Endodermal cell (in vitro differentiated cells): ENCODE data around the gene VPS33A. TPM values are rescaled to one million over a fixed set of nuclear protein-coding genes. Genes with fewer than 3 reads are reported as not detected.

ENCODE experiments used
- DNase-seq: peaks from one replicate; pipeline ENCODE4 v3.0.0-alpha.2; 2017
- H3K27ac ChIP-seq: 2 replicates; pipeline ENCODE4 v1.5.1; 2013; ENCODE audit warnings: mild to moderate bottlenecking, low read depth, low read length, moderate library complexity
- H3K27me3 ChIP-seq: 2 replicates; pipeline ENCODE4 v1.6.1; 2013; ENCODE audit warnings: mild to moderate bottlenecking, low read length, moderate library complexity; ENCODE audit not compliant: insufficient read depth, control insufficient read depth, poor library complexity, severe bottlenecking
- H3K36me3 ChIP-seq: 2 replicates; pipeline ENCODE4 v1.7.0; 2013; ENCODE audit warnings: mild to moderate bottlenecking, low read length, moderate library complexity; ENCODE audit not compliant: control insufficient read depth, insufficient read depth
- H3K4me1 ChIP-seq: one replicate; pipeline ENCODE4 v1.7.0; 2013; ENCODE audit warnings: low read length; ENCODE audit not compliant: control insufficient read depth, insufficient read depth
- H3K4me3 ChIP-seq: 2 replicates; pipeline ENCODE4 v1.5.1; 2013; ENCODE audit warnings: mild to moderate bottlenecking, low read length, moderate library complexity
- H3K9ac ChIP-seq: 2 replicates; pipeline ENCODE4 v1.6.1; 2013; ENCODE audit warnings: mild to moderate bottlenecking, low read length, moderate library complexity; ENCODE audit not compliant: poor library complexity, severe bottlenecking; ENCODE audit errors: extremely low read depth
- H3K9me3 ChIP-seq: 2 replicates; pipeline ENCODE4 v1.6.1; 2013; ENCODE audit warnings: mild to moderate bottlenecking, low read length, moderate library complexity; ENCODE audit not compliant: control insufficient read depth
- H3K27ac Mint-ChIP-seq: 2 replicates; pipeline ENCODE4 v1.8.0; 2020; ENCODE audit warnings: mixed read lengths
- H3K27me3 Mint-ChIP-seq: 2 replicates; pipeline ENCODE4 v1.8.0; 2021; ENCODE audit warnings: mild to moderate bottlenecking, mixed read lengths; ENCODE audit not compliant: insufficient read depth
- H3K36me3 Mint-ChIP-seq: 2 replicates; pipeline ENCODE4 v1.8.0; 2020; ENCODE audit warnings: low read depth, mixed read lengths
- H3K4me1 Mint-ChIP-seq: 2 replicates; pipeline ENCODE4 v1.8.0; 2020; ENCODE audit warnings: mixed read lengths
- H3K4me3 Mint-ChIP-seq: 2 replicates; pipeline ENCODE4 v1.8.0; 2020; ENCODE audit warnings: mild to moderate bottlenecking, moderate library complexity, mixed read lengths
- H3K9me3 Mint-ChIP-seq: 2 replicates; pipeline ENCODE4 v1.8.0; 2020; ENCODE audit warnings: mild to moderate bottlenecking, mixed read lengths
- WGBS, 2 experiments: methylation state at CpG; one replicate each; pipeline versions ENCODE4 v1.1.5 to v1.1.7; 2013; ENCODE audit warnings: missing lambda C conversion rate in 2 of 2, mixed read lengths in 1 of 2; ENCODE audit not compliant: insufficient coverage in 1 of 2, insufficient read length in 1 of 2; 5-methylcytosine and 5-hydroxymethylcytosine counted together
- total RNA-seq, 2 donors: library from RNA; stranded (reverse); fragmentation: NEBNext Ultra II Directional in 1 of 2; extraction: Animal tissue kit (Norgen Biotek cat#: 25700) in 1 of 2; gene quantifications; 2 replicates in 1 of 2; 3 replicates in 1 of 2; pipeline ENCODE4 v1.2.1, GENCODE V29; 2021
- TF ChIP-seq, protein P1 (sequence below): fragments of 200-600 bp; sonication (generic); conservative IDR thresholded peaks from 2 replicates; pipeline ENCODE4 v1.5.0; 2021; ENCODE audit warnings: antibody characterized with exemption, mild to moderate bottlenecking

Gene VPS33A
- total RNA-seq, 2 donors from 2014 or later: 50.6 to 52.8 TPM

DNA sequence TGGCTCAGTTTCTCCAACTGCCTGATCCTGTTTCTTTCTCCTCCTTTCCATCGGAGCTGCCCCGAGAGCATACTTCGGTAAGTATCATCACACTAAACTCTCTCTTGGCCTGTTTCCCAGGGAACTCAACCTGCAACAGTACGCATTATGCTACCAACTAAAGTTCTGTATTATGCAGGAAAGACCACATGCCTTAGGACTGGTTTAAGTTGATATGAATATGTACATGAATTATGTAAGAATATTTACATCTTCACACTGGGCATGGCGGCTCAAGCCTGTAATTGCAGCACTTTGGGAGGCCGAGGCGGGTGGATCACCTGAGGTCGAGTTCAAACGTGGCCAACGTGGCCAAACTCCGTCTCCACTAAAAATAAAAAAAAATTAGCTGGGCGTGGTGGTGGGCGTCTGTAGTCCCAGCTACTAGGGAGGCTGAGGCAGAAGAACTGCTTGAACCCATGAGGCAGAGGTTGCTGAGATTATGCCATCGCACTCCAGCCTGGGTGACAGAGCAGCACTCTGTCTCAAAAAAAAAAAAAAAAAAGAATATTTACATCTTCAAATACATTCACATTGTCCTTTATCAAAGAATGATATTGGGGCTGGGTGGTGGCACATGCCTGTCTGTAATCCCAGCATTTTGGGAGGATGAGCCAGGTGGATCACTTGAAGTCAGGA is 31.9 kb upstream of the VPS33A start:
- Mint-ChIP-seq H3K4me1 (no peaks in the 10 kb centered on the region), H3K27ac (no peak overlapping the region), H3K9me3 (no peaks in the 10 kb centered on the region), H3K36me3 (peaks cover 48% of the 10 kb centered on the region), H3K4me3 (no peak overlapping the region), H3K27me3 (no peaks in the 10 kb centered on the region)
- TF ChIP-seq, protein P1, sequence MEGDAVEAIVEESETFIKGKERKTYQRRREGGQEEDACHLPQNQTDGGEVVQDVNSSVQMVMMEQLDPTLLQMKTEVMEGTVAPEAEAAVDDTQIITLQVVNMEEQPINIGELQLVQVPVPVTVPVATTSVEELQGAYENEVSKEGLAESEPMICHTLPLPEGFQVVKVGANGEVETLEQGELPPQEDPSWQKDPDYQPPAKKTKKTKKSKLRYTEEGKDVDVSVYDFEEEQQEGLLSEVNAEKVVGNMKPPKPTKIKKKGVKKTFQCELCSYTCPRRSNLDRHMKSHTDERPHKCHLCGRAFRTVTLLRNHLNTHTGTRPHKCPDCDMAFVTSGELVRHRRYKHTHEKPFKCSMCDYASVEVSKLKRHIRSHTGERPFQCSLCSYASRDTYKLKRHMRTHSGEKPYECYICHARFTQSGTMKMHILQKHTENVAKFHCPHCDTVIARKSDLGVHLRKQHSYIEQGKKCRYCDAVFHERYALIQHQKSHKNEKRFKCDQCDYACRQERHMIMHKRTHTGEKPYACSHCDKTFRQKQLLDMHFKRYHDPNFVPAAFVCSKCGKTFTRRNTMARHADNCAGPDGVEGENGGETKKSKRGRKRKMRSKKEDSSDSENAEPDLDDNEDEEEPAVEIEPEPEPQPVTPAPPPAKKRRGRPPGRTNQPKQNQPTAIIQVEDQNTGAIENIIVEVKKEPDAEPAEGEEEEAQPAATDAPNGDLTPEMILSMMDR: no peak
- Histone ChIP-seq H3K27me3 (no peaks in the 10 kb centered on the region), H3K27ac (no peak overlapping the region), H3K9me3 (no peaks in the 10 kb centered on the region), H3K36me3 (peaks cover 42% of the 10 kb centered on the region), H3K4me3 (no peak overlapping the region), H3K9ac (no peak overlapping the region), H3K4me1 (no peaks in the 10 kb centered on the region)
- WGBS, 2 experiments: 87 to 96% methylated on average over 11 to 14 of the region's 14 CpGs
- DNase-seq: peak; percentile 27

DNA sequence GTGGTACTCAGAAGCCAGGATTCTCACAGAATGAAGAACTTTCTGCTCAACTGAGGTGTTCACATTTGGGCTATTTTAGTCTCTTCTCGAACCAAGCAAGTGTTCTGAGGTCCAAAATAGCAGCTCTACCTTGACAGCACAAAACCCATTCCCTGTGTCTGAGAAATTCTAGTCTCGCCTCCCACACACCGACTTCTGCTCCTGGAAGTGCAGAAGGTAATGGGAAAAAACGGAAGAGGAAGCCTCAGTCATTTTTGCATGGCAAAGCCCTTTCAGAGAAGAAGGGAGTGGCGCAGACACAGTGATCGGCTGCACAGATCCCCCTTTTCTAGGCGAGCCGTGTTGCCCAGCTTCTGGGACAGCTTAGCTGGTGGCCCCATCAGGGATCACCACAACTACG is 31.2 kb upstream of the VPS33A start:
- Histone ChIP-seq H3K36me3 (peaks cover 39% of the 10 kb centered on the region), H3K27ac (no peak overlapping the region), H3K27me3 (no peaks in the 10 kb centered on the region), H3K9ac (no peak overlapping the region), H3K9me3 (no peaks in the 10 kb centered on the region), H3K4me1 (no peaks in the 10 kb centered on the region), H3K4me3 (no peak overlapping the region)
- TF ChIP-seq, protein P1: no peak
- H3K36me3 Mint-ChIP-seq: peaks cover 48% of the 10 kb centered on the region
- 93 to 97% methylated on average over 8 to 9 of the region's 9 CpGs for WGBS, 2 experiments
- H3K4me3 Mint-ChIP-seq: no peak overlapping the region
- H3K27me3 Mint-ChIP-seq: no peaks in the 10 kb centered on the region
- no peaks in the 10 kb centered on the region for H3K4me1 Mint-ChIP-seq
- no peaks in the 10 kb centered on the region for H3K9me3 Mint-ChIP-seq
- DNase-seq: no peak
- H3K27ac Mint-ChIP-seq: no peak overlapping the region

DNA sequence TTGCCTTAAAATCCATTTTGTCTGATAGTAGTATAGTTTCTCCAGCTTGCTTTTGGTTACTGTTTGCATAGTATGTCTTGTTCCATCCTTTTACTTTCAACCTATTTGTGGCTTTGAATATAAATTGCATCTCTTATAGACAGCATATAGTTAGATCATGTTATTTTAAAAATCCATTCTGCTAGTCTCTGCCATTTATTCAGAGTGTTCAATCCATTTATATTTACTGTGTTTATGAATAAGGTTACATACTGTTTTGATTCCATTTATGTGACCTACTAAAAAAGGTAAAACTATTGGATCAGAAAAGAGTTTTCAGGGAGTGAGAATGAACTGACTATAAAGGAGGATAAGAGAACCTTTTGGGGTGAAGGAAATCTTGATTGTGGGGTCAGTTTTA is 29.6 kb upstream of the VPS33A start:
- Mint-ChIP-seq H3K4me3 (no peak overlapping the region), H3K27ac (no peak overlapping the region), H3K4me1 (no peaks in the 10 kb centered on the region), H3K27me3 (no peaks in the 10 kb centered on the region), H3K36me3 (peaks cover 46% of the 10 kb centered on the region), H3K9me3 (no peaks in the 10 kb centered on the region)
- TF ChIP-seq, protein P1: no peak
- no peak for DNase-seq
- no peaks in the 10 kb centered on the region for H3K9me3 ChIP-seq
- no peaks in the 10 kb centered on the region for H3K4me1 ChIP-seq
- peaks cover 31% of the 10 kb centered on the region for H3K36me3 ChIP-seq
- no peak overlapping the region for H3K4me3 ChIP-seq
- no peak overlapping the region for H3K27ac ChIP-seq
- no peak overlapping the region for H3K9ac ChIP-seq
- H3K27me3 ChIP-seq: no peaks in the 10 kb centered on the region
